Ovary (tissue), 3 donors: Measurements from ENCODE around the gene CFAP299.

Source experiments
- CTCF ChIP-seq, 3 donors: fragments of 450-650 bp in 2 of 3; fragments of 200-600 bp in 1 of 3; IDR thresholded peaks; one replicate each; pipeline versions ENCODE4 v1.5.1 to v1.8.0; 2016 to 2022; ENCODE audit warnings: antibody characterized with exemption in 3 of 3, mild to moderate bottlenecking in 1 of 3
- EP300 ChIP-seq: sonication (generic); formaldehyde crosslinking; IDR thresholded peaks from one replicate; pipeline ENCODE4 v1.6.1; 2017; ENCODE audit warnings: antibody characterized with exemption
- POLR2A ChIP-seq: fragments of 450-650 bp; IDR thresholded peaks from one replicate; pipeline ENCODE4 v1.6.1; 2017; ENCODE audit warnings: antibody characterized with exemption, mild to moderate bottlenecking, moderate library complexity
- donor health status: DM: no; HTN: no; CAD: no.

GRCh38 chr4:80388284-80388607 lies 52.7 kb downstream of the CFAP299 start:
- no peak for TF ChIP-seq CTCF (IDR thresholded peaks at IDR 0.05)
- TF ChIP-seq POLR2A, result no peak
- TF ChIP-seq EP300, result no peak
